HepG2 (cell line): ENCODE results near the gene MEIOB. TPM values are rescaled to one million over a fixed set of nuclear protein-coding genes. Genes with fewer than 3 reads are reported as not detected.

ENCODE experiments used
- ELF3 ChIP-seq: IDR thresholded peaks from 2 replicates; pipeline ENCODE4 v1.6.1; 2016; ENCODE audit warnings: missing genetic modification reagents, missing compliant biosample characterization
- KAT8 ChIP-seq: IDR thresholded peaks from 2 replicates; pipeline ENCODE4 v1.6.1; 2016; ENCODE audit warnings: missing genetic modification reagents, missing compliant biosample characterization
- KDM2A ChIP-seq: sonication (generic); formaldehyde crosslinking; IDR thresholded peaks from 2 replicates; pipeline ENCODE4 v1.4.0; 2020; ENCODE audit warnings: low read depth, missing genetic modification reagents, borderline replicate concordance
- NFE2L2 ChIP-seq: fragments of 150-350 bp; IDR thresholded peaks from 2 replicates; pipeline ENCODE4 v1.6.1; 2014; ENCODE audit warnings: low read length
- PHF20 ChIP-seq: sonication (generic); formaldehyde crosslinking; IDR thresholded peaks from 2 replicates; pipeline ENCODE4 v1.5.0; 2020; ENCODE audit warnings: mild to moderate bottlenecking, missing genetic modification reagents
- PLRG1 ChIP-seq: fragments of 450-650 bp; conservative IDR thresholded peaks from 2 replicates; pipeline ENCODE4 v1.6.1; 2016
- PPARG ChIP-seq: conservative IDR thresholded peaks from 2 replicates; pipeline ENCODE4 v1.6.1; 2016; ENCODE audit warnings: missing biosample characterization, missing genetic modification reagents
- SMAD9 ChIP-seq: sonication (generic); formaldehyde crosslinking; IDR thresholded peaks from 2 replicates; pipeline ENCODE4 v1.5.1; 2020; ENCODE audit warnings: mild to moderate bottlenecking, missing genetic modification reagents
- SRSF9 ChIP-seq: fragments of 200-400 bp; formaldehyde crosslinking; IDR thresholded peaks from 2 replicates; pipeline ENCODE4 v1.6.1; 2018; ENCODE audit warnings: borderline replicate concordance, mild to moderate bottlenecking, low read depth, low read length; ENCODE audit not compliant: insufficient read depth, poor library complexity, severe bottlenecking
- TAF15 ChIP-seq: fragments of 200-400 bp; formaldehyde crosslinking; IDR thresholded peaks from one replicate; pipeline ENCODE4 v1.6.1; 2018; ENCODE audit warnings: mild to moderate bottlenecking, low read depth, low read length; ENCODE audit not compliant: poor library complexity, severe bottlenecking
- TCF7 ChIP-seq: sonication (generic); IDR thresholded peaks from 2 replicates; pipeline ENCODE4 v1.6.1; 2016; ENCODE audit warnings: antibody characterized with exemption, low read depth
- THAP11 ChIP-seq: IDR thresholded peaks from 2 replicates; pipeline ENCODE4 v1.6.1; 2016; ENCODE audit warnings: missing biosample characterization, missing genetic modification reagents
- YEATS2 ChIP-seq: sonication (generic); formaldehyde crosslinking; IDR thresholded peaks from 2 replicates; pipeline ENCODE4 v1.4.0; 2020; ENCODE audit warnings: missing genetic modification reagents, borderline replicate concordance
- ZBTB42 ChIP-seq: sonication (generic); formaldehyde crosslinking; IDR thresholded peaks from 2 replicates; pipeline ENCODE4 v1.5.0; 2020; ENCODE audit warnings: mild to moderate bottlenecking, missing genetic modification reagents
- ZNF7 ChIP-seq: IDR thresholded peaks from 2 replicates; pipeline ENCODE4 v1.6.1; 2016; ENCODE audit warnings: missing biosample characterization, missing genetic modification reagents
- ZNF788 ChIP-seq: sonication (generic); formaldehyde crosslinking; IDR thresholded peaks from 2 replicates; pipeline ENCODE4 v1.5.0; 2020; ENCODE audit warnings: mild to moderate bottlenecking, missing genetic modification reagents, borderline replicate concordance
- ZSCAN21 ChIP-seq: sonication (generic); formaldehyde crosslinking; IDR thresholded peaks from 2 replicates; pipeline ENCODE4 v1.8.0; 2022; ENCODE audit warnings: mild to moderate bottlenecking, missing genetic modification reagents, moderate library complexity, borderline replicate concordance
- polyA plus RNA-seq, 8 experiments: library from polyadenylated mRNA; depleted of rRNA in 3 of 8; stranded (reverse) in 7 of 8; unstranded in 1 of 8; fragments of >200 nt; fragmentation: Illumina TruSeq in 4 of 8; extraction: Trizol in 4 of 8; gene quantifications; 2 replicates each; pipeline versions ENCODE4 v1.2.1 to v1.2.3, GENCODE V29; 2011 to 2016; ENCODE audit warnings: low read depth in 4 of 8, missing spikeins in 1 of 8, mixed read lengths in 1 of 8; ENCODE audit not compliant: insufficient read depth in 1 of 8
- total RNA-seq, 5 experiments: library from RNA; depleted of rRNA; stranded (reverse); fragments of >200 nt; fragmentation: Illumina TruSeq; extraction: Trizol; gene quantifications; 2 replicates each; pipeline ENCODE4 v1.2.3, GENCODE V29; 2016; ENCODE audit warnings: low read depth in 1 of 5
- TF ChIP-seq, protein P1 (sequence below): IDR thresholded peaks from 2 replicates; pipeline ENCODE4 v1.4.0; 2020; ENCODE audit warnings: mild to moderate bottlenecking, missing genetic modification reagents
- TF ChIP-seq, protein P2 (sequence below): sonication (generic); formaldehyde crosslinking; conservative IDR thresholded peaks from 2 replicates; pipeline ENCODE4 v1.8.0; 2022; ENCODE audit warnings: missing genetic modification reagents
- TF ChIP-seq, protein P3 (sequence below): sonication (generic); formaldehyde crosslinking; IDR thresholded peaks from 2 replicates; pipeline ENCODE4 v1.5.0; 2020; ENCODE audit warnings: missing genetic modification reagents

MEIOB gene
- total and polyA plus RNA-seq, 2 of the 13 experiments (the other 11 are each of a cell fraction or from before 2014, with no cell fraction given), result 0.17 TPM; not detected in 1

DNA sequence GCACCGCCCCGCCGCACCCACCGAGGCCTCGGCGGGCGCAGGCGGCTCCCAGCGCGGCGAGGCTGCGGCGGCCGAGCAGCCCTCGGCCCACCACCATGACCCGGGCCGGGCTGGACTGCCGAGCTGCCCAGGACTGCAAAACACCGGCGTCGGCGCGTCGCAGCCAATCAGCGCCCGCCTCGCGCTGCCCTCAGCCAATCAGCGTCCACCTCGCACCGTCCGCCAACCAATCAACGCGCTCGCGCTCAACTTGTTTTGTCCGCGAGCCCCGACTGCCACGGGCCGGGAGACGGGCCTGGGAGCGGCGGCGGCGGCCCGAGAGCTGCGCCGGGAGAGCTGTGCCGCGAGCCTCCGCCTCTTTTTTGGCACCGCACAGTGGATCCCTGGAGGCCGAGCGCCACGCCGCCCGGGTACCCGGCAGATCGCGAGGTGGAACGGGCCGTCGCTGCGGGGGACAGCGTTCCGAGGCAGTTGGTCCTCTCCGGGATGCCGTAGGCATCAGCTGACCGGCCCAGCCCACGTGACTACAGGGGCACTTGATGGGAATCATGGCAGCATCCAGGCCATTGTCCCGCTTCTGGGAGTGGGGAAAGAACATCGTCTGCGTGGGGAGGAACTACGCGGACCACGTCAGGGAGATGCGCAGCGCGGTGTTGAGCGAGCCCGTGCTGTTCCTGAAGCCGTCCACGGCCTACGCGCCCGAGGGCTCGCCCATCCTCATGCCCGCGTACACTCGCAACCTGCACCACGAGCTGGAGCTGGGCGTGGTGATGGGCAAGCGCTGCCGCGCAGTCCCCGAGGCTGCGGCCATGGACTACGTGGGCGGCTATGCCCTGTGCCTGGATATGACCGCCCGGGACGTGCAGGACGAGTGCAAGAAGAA, 45.0 kb downstream of the MEIOB start, which contains the start of the genes FAHD1 and HAGH (continued):
- TF ChIP-seq ZSCAN21 (CRISPR knock-in tag), result peak; percentile 95
- peak; percentile 91 for TF ChIP-seq THAP11 (CRISPR knock-in tag)
- TF ChIP-seq SRSF9, result no peak
- TF ChIP-seq ELF3 (CRISPR knock-in tag), result no peak
- TF ChIP-seq, protein P1, sequence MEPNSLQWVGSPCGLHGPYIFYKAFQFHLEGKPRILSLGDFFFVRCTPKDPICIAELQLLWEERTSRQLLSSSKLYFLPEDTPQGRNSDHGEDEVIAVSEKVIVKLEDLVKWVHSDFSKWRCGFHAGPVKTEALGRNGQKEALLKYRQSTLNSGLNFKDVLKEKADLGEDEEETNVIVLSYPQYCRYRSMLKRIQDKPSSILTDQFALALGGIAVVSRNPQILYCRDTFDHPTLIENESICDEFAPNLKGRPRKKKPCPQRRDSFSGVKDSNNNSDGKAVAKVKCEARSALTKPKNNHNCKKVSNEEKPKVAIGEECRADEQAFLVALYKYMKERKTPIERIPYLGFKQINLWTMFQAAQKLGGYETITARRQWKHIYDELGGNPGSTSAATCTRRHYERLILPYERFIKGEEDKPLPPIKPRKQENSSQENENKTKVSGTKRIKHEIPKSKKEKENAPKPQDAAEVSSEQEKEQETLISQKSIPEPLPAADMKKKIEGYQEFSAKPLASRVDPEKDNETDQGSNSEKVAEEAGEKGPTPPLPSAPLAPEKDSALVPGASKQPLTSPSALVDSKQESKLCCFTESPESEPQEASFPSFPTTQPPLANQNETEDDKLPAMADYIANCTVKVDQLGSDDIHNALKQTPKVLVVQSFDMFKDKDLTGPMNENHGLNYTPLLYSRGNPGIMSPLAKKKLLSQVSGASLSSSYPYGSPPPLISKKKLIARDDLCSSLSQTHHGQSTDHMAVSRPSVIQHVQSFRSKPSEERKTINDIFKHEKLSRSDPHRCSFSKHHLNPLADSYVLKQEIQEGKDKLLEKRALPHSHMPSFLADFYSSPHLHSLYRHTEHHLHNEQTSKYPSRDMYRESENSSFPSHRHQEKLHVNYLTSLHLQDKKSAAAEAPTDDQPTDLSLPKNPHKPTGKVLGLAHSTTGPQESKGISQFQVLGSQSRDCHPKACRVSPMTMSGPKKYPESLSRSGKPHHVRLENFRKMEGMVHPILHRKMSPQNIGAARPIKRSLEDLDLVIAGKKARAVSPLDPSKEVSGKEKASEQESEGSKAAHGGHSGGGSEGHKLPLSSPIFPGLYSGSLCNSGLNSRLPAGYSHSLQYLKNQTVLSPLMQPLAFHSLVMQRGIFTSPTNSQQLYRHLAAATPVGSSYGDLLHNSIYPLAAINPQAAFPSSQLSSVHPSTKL, result peak; percentile 61
- TF ChIP-seq, protein P2, sequence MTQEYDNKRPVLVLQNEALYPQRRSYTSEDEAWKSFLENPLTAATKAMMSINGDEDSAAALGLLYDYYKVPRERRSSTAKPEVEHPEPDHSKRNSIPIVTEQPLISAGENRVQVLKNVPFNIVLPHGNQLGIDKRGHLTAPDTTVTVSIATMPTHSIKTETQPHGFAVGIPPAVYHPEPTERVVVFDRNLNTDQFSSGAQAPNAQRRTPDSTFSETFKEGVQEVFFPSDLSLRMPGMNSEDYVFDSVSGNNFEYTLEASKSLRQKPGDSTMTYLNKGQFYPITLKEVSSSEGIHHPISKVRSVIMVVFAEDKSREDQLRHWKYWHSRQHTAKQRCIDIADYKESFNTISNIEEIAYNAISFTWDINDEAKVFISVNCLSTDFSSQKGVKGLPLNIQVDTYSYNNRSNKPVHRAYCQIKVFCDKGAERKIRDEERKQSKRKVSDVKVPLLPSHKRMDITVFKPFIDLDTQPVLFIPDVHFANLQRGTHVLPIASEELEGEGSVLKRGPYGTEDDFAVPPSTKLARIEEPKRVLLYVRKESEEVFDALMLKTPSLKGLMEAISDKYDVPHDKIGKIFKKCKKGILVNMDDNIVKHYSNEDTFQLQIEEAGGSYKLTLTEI (CRISPR knock-in tag), result no peak
- TF ChIP-seq YEATS2 (CRISPR knock-in tag), result peak; percentile 95
- TF ChIP-seq ZBTB42, result no peak
- peak; percentile 96 for TF ChIP-seq KAT8 (CRISPR knock-in tag)
- no peak for TF ChIP-seq TCF7
- TF ChIP-seq ZNF7, result no peak; the same call in 1 of the 2 replicates
- peak; percentile 96 for TF ChIP-seq ZNF788
- TF ChIP-seq SMAD9, result no peak
- 0 out of 2 replicates have a peak, but pooled peaks have one; percentile 10 for TF ChIP-seq PPARG (CRISPR knock-in tag)
- TF ChIP-seq PLRG1, result no peak
- TF ChIP-seq, protein P3, sequence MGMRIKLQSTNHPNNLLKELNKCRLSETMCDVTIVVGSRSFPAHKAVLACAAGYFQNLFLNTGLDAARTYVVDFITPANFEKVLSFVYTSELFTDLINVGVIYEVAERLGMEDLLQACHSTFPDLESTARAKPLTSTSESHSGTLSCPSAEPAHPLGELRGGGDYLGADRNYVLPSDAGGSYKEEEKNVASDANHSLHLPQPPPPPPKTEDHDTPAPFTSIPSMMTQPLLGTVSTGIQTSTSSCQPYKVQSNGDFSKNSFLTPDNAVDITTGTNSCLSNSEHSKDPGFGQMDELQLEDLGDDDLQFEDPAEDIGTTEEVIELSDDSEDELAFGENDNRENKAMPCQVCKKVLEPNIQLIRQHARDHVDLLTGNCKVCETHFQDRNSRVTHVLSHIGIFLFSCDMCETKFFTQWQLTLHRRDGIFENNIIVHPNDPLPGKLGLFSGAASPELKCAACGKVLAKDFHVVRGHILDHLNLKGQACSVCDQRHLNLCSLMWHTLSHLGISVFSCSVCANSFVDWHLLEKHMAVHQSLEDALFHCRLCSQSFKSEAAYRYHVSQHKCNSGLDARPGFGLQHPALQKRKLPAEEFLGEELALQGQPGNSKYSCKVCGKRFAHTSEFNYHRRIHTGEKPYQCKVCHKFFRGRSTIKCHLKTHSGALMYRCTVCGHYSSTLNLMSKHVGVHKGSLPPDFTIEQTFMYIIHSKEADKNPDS (CRISPR knock-in tag), result peak; percentile 89
- no peak for TF ChIP-seq NFE2L2
- peak; percentile 94 for TF ChIP-seq PHF20 (CRISPR knock-in tag)
- peak; percentile 74 for TF ChIP-seq TAF15
- peak; percentile 96 for TF ChIP-seq KDM2A (CRISPR knock-in tag)
